NCI-H748 (cell line): Measurements from ENCODE around the gene PVALEF.
A peak's percentile ranks its signal among the peaks of the same experiment; 100 is the strongest.

Experiments
- DNase-seq: peaks from one replicate; lab custom pipeline; 2025; ENCODE audit not compliant: unreplicated experiment; lab: John Stamatoyannopoulos, UW

Gene PVALEF

DNA sequence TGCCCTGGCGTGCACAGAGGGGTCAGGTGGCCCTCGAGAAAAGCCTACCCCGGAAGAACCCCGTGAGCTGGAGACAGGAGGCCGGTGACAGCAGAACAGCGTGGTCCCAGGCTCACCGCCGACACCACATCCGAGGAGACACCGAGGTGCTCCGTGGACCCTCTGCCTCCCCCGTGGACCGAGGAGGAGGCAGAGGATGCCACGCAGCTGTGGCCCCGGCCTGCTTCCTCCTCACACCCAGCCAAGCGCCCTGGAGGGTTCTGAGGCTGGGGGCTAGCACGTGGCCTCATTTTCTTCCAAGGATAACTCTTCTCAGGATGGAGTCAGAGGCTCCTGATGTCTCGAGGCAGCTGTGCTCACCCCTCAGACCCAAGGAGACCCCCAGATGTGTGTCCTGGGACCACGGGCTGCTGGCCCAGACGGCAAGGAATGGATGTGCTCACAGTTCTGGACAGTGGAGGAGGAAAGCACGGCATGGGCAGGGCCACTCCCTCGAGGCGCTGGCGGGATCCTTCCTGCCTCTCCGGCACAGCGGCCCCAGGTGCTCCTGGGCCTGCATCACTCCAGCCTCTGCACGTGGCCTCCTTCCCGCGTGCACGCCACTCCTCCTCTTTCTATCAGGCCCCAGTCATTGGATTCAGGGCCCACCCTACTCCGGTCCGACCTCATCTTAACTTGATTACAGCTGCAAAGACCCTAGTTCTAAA is 4.4 kb upstream of the PVALEF start:
- peak; percentile 19 for DNase-seq

- DNase-seq: no peak
Observed at GRCh38 chr17:81161536-81161935, 3.8 kb upstream of the PVALEF start.

DNA sequence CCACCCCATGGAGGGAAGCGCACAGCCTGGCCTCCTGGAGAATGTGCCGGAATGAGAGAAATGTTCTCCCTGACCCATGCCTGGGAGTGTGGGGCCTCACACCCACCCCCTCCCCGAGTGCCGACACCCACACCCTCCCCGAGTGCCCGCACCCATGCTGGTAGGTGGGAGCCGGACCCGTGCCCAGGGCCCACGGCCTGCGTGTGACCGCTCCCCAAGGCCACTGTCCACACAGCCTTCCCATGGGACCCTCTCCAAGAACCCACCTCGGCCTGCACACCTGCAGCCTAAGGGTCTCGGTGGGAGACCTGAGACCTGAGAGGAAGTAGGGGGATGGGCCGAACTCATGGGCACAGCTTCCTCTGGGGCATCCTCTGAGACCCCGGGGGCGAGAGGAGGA is 3.3 kb upstream of the PVALEF start:
- DNase-seq: no peak

GRCh38 chr17:81162491-81162890 is 2.8 kb upstream of the PVALEF start:
- no peak for DNase-seq

DNA sequence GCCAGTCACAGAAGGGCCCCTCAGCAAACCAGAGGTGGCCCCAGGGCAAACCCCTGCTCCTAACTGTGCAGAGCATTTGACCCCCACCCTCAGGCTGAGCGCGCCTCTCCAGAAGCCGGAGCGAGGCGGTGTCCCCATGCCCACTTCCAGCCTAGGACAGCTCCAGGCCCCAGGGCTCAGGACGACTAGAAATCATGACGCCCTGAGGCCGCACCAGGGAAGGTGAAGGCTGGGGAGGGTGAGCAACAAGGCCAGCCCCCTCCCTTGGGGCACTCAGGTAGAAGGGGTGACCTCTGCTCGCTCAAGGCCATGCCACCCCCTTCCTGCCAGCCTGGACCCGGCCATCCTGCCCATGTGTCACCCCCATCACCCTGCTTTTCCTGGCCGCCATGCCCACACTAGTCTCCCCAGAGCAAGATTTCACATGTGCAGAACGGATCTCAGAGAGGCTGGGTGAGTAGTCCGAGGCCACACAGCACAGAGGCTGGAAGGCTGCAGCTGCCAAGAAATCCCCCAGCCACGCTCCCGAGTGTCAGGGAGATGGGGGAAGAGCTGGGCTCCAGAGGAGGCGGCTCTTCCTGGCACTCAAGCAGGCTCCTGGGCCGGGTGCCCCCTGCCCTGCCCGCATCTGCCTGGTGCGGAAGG is 2.1 kb upstream of the PVALEF start:
- no peak for DNase-seq

DNA sequence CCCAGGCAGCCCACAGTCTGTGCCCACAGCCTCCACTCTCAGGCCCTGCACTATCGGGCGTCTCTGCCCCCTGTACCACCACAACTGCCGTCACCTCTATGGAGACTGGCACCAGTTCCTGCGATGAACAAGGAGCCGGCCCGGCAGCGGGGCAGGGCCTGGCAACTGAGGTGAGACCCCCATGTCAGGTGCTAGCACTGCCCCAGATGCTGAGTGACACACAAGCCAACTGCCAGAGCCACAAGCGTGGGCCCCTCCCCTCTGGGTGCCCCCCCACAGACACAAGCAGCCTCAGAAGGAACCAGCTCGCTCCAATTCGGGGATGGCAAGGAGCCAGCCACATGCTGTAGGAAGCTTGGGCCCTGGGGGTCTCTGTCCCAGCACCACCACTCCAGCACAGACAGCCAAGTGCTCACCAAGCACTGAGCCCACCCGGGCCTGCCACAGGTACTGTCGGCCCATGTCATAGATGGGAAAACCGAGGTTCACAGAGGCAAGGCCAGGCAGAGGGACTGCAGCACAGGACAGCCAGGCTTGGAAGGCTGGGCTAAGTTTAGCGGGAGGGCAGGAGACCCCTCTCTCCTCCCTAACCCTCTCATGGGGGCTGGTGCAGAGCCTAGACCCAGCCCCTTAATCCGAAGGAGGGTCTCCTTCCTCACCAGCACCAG is 1.5 kb upstream of the PVALEF start:
- DNase-seq: no peak

DNA sequence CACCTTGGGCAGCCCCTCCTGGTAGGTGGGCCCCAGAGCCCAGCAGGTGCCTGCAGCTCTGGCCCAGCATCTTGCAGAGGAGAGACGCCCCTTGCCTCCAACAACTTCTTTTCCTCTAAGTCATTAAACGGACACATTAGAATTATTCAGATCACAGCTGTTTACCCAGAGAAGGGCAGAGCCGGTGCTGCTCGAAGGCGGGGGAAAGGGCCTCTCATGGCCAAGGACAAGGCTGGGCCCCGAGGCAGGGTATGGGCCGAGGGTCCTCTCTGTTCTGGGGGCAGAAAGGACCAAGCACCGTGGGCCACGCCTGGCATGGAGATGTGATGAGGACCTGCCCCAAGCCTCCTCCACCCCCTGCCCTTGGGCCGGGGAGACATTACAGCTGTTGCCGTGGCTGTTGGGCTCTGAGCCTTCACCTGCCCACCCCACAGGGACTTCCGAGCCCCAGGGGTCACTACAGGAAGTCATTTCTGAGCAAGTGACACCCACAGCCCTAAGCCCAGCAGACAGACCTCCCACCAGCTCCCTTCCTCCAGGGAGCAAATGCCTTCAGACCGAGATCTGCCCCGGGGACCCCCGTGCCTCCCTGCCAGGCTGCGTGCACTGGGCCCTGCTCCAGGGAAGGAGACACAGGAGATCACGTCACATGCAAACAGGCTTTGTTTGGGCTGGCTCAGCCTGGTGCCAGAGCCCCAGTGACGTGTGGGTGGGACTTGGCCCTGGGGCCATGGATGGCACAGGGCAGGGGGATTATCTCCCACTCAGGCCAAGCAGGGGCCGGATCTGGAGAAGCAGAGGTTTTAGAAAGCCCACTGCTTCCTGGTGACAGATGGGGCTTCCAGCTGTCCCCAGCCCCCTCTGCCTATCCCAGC is 699 bp upstream of the PVALEF start:
- DNase-seq: no peak

GRCh38 chr17:81166033-81166492 is 756 bp downstream of the PVALEF start, which contains the start of gene AATK:
AATK (minus strand) TSS chr17:81166221; CDS start chr17:81165992, 229 bp downstream.
- peak; percentile 44 for DNase-seq

- no peak for DNase-seq
Observed at GRCh38 chr17:81167194-81167524, 1.9 kb downstream of the PVALEF start.

DNA sequence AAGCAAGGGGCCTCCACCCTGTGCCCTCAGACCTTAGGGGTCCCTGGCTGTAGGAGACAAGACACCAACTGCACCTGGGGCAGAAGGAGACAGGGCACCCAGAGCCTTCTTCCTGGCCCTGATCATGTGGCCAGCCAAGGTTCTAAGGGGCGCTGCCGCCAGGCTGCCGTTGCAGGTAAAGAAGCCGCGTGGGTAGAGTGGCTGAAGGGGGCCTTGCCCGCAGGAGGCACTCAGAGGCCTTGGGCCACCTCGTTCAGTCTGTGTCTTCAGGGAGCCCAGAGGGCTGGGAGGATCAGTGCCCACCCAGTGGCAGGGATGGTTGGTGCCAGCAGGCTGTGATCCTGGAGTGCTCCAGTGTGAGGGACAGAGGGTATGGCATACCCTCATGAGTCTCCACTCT is 2.3 kb downstream of the PVALEF start:
- DNase-seq: no peak

- DNase-seq: no peak
Observed at GRCh38 chr17:81169870-81170309, 4.6 kb downstream of the PVALEF start.

- DNase-seq: no peak
Observed at GRCh38 chr17:81170727-81171494, 5.6 kb downstream of the PVALEF start.

DNA sequence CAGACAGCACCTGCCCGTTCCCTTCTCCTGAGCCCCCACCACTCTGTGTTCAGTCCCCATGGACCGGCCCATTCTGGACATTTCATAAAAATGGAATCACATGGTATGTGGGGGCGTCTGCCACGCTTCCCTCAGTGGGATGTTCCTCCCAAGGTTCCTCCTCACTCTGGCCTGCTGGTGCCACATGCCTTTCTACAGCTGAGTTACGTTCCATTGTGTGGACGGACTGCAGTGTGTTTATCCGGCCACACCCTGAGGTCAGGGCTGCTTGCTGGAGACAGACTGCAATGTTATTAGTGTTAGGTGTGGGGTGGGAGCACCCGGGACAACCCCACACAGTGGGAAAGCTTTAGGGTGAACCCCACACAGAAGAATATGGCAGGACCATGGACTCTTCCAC is 6.6 kb downstream of the PVALEF start:
- DNase-seq: no peak

GRCh38 chr17:81173052-81173761 is 7.9 kb downstream of the PVALEF start:
- no peak for DNase-seq

DNA sequence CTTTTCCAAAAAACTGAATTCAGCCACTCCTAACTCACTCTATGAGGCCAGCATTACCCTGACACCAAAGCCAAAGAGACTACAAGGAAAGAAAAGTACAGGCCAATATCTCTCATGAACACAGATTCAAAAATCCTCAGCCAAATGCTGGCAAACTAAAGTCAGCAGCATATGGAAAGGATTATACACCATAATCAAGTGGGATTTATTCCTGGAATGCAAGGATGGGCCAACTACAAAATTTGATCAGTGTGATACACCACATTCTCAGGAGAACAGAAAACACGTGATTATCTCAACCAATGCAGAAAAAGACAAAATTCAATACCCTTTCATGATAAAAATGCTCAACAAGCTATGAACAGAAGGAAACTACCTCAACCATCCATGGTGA is 8.5 kb downstream of the PVALEF start:
- no peak for DNase-seq

DNA sequence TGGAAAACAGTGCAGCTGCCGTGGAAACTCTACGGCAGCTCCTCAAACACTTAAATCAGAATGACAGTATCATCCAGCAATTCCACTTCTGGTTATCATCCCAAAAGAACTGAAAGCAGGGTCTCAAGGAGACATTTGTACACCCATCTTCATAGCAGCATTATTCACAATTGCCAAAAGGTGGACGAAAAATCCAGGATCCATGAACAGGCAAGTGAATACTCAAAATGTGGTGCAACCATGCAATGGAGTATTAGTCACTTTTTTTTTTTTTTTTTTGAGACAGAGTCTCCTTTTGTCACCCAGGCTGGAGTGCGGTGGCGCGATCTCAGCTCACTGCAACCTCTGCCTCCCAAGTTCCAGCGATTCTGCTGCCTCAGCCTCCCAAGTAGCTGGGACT is 11.4 kb downstream of the PVALEF start:
- no peak for DNase-seq

DNA sequence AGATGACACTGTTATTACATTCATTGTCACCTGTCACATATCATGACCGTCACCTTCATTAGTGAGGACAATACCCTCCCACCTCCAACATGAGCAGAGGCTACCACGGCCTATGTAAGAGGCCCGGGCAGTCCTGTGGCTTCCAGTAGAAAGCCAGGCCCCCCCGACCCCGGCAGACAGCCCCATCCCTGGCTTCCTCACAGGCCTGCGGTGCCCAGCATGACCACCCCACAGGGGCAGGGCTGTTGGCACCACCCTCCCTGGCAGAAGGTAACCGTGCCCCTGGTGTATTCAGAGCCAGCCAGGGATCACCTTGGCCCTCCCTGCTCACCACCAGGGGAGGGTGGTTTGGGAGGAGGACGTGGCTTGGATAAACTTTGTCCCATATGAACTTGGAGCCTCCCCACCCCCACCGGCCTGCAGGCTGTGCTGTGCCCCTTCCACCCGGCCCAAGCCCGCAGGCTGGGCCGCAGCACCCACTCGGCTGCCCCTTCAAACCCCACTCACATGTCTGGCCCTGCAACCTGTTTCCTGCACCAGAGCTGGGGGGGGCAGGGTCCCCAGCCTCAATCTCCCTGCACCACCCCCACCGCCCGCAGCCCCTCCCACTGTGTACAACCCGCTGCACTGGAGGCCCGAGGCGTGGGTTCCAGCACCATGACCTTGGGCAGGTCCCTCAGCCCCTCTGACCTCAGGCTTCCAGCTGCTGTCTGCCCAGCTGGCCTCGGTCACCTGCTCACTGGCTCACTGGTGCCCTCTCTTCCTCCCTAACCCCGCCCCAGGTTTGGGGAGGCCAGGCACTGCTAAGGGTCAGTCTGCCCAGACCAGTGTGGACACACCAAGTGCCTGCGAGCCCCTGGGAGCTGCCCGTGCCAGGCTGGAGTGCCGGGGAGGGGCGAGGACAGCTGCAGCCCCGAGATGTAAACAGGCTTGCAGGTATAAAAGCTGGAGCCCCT is 13.1 kb downstream of the PVALEF start:
- DNase-seq: no peak

GRCh38 chr17:81179220-81179619 is 13.9 kb downstream of the PVALEF start:
- no peak for DNase-seq

- no peak for DNase-seq
Observed at GRCh38 chr17:81179861-81180260, 14.6 kb downstream of the PVALEF start.
